Measurements from ENCODE around the gene CHST8. TPM values are rescaled to one million over a fixed set of nuclear protein-coding genes. Genes with fewer than 3 reads are reported as not detected.

CHST8 gene
- total RNA-seq, 2 donors from 2014 or later, result 2.7 TPM; not detected in 1

- no peak for ATAC-seq
These were observed 19.0 kb downstream of the CHST8 start for GRCh38 chr19:33640773-33641172.

GRCh38 chr19:33641261-33641660, 19.5 kb downstream of the CHST8 start:
- peaks cover 53% of the 10 kb centered on the region for H3K27me3 Mint-ChIP-seq
- H3K9me3 ChIP-seq (ENCODE audit: control insufficient read depth, low read length, poor library complexity, severe bottlenecking), result no peaks in the 10 kb centered on the region
- ATAC-seq (no peak), DNase-seq (no peak)
- H3K4me3 Mint-ChIP-seq, result no peak overlapping the region
- peaks cover 6% of the 10 kb centered on the region for H3K4me1 Mint-ChIP-seq
- peaks cover 2% of the 10 kb centered on the region for H3K36me3 Mint-ChIP-seq (ENCODE audit: low read depth)
- H3K27ac Mint-ChIP-seq, result no peak overlapping the region

More at GRCh38 chr19:33640773-33641172, 19.0 kb downstream of the CHST8 start:
- Mint-ChIP-seq H3K4me3 (no peak overlapping the region), H3K27me3 (peaks cover 53% of the 10 kb centered on the region), H3K27ac (no peak overlapping the region), H3K4me1 (peaks cover 6% of the 10 kb centered on the region), H3K36me3 (ENCODE audit: low read depth) (peaks cover 2% of the 10 kb centered on the region)
- no peak for DNase-seq
- H3K9me3 ChIP-seq (ENCODE audit: control insufficient read depth, low read length, poor library complexity, severe bottlenecking), result no peaks in the 10 kb centered on the region

- no peaks in the 10 kb centered on the region for H3K9me3 ChIP-seq (ENCODE audit: control insufficient read depth, low read length, poor library complexity, severe bottlenecking)
- Mint-ChIP-seq H3K36me3 (ENCODE audit: low read depth) (peaks cover 2% of the 10 kb centered on the region), H3K27ac (no peak overlapping the region), H3K27me3 (peaks cover 53% of the 10 kb centered on the region), H3K4me3 (no peak overlapping the region), H3K4me1 (peaks cover 6% of the 10 kb centered on the region)
- DNase-seq (no peak), ATAC-seq (no peak)
These were observed 20.3 kb downstream of the CHST8 start for GRCh38 chr19:33641956-33642498.

GRCh38 chr19:33644284-33644836, 22.6 kb downstream of the CHST8 start:
- ATAC-seq (no peak), DNase-seq (no peak)
- Mint-ChIP-seq H3K4me3 (no peak overlapping the region), H3K4me1 (peaks cover 2% of the 10 kb centered on the region), H3K36me3 (ENCODE audit: low read depth) (peaks cover 1% of the 10 kb centered on the region), H3K27ac (no peak overlapping the region), H3K27me3 (peaks cover 38% of the 10 kb centered on the region)
- H3K9me3 ChIP-seq (ENCODE audit: control insufficient read depth, low read length, poor library complexity, severe bottlenecking), result no peaks in the 10 kb centered on the region

- DNase-seq (no peak), ATAC-seq (no peak)
- Mint-ChIP-seq H3K27me3 (peaks cover 21% of the 10 kb centered on the region), H3K27ac (no peak overlapping the region), H3K4me3 (no peak overlapping the region), H3K36me3 (ENCODE audit: low read depth) (no peaks in the 10 kb centered on the region), H3K4me1 (no peaks in the 10 kb centered on the region)
- no peaks in the 10 kb centered on the region for H3K9me3 ChIP-seq (ENCODE audit: control insufficient read depth, low read length, poor library complexity, severe bottlenecking)
These were observed 24.6 kb downstream of the CHST8 start for GRCh38 chr19:33646306-33646705.

GRCh38 chr19:33647146-33647545, 25.4 kb downstream of the CHST8 start:
- peaks cover 18% of the 10 kb centered on the region for H3K27me3 Mint-ChIP-seq
- no peak for DNase-seq
- ATAC-seq, result no peak
- H3K4me1 Mint-ChIP-seq, result no peaks in the 10 kb centered on the region
- H3K9me3 ChIP-seq (ENCODE audit: control insufficient read depth, low read length, poor library complexity, severe bottlenecking), result no peaks in the 10 kb centered on the region
- no peak overlapping the region for H3K4me3 Mint-ChIP-seq
- no peaks in the 10 kb centered on the region for H3K36me3 Mint-ChIP-seq (ENCODE audit: low read depth)
- no peak overlapping the region for H3K27ac Mint-ChIP-seq

- no peaks in the 10 kb centered on the region for H3K36me3 Mint-ChIP-seq (ENCODE audit: low read depth)
- ATAC-seq, result no peak
- H3K4me3 Mint-ChIP-seq, result no peak overlapping the region
- H3K27me3 Mint-ChIP-seq, result peaks cover 8% of the 10 kb centered on the region
- no peak overlapping the region for H3K27ac Mint-ChIP-seq
- no peak for DNase-seq
- no peaks in the 10 kb centered on the region for H3K4me1 Mint-ChIP-seq
- H3K9me3 ChIP-seq (ENCODE audit: control insufficient read depth, low read length, poor library complexity, severe bottlenecking), result no peaks in the 10 kb centered on the region
These were observed 28.0 kb downstream of the CHST8 start for GRCh38 chr19:33649627-33650305.

- Mint-ChIP-seq H3K36me3 (ENCODE audit: low read depth) (no peaks in the 10 kb centered on the region), H3K4me3 (no peak overlapping the region), H3K27ac (no peak overlapping the region), H3K27me3 (peaks cover 20% of the 10 kb centered on the region), H3K4me1 (no peaks in the 10 kb centered on the region)
- no peaks in the 10 kb centered on the region for H3K9me3 ChIP-seq (ENCODE audit: control insufficient read depth, low read length, poor library complexity, severe bottlenecking)
- ATAC-seq (no peak), DNase-seq (no peak)
These were observed 31.9 kb downstream of the CHST8 start for GRCh38 chr19:33653684-33654083.

GRCh38 chr19:33654840-33655508, 33.2 kb downstream of the CHST8 start:
- no peaks in the 10 kb centered on the region for H3K4me1 Mint-ChIP-seq
- no peak for DNase-seq
- peak overlapping the region; percentile 15 for H3K4me3 Mint-ChIP-seq
- no peak overlapping the region for H3K27ac Mint-ChIP-seq
- no peaks in the 10 kb centered on the region for H3K9me3 ChIP-seq (ENCODE audit: control insufficient read depth, low read length, poor library complexity, severe bottlenecking)
- no peak for ATAC-seq
- no peaks in the 10 kb centered on the region for H3K36me3 Mint-ChIP-seq (ENCODE audit: low read depth)
- H3K27me3 Mint-ChIP-seq, result peaks cover 26% of the 10 kb centered on the region

GRCh38 chr19:33659835-33660234, 38.1 kb downstream of the CHST8 start:
- H3K27ac Mint-ChIP-seq, result no peak overlapping the region
- H3K4me1 Mint-ChIP-seq, result no peaks in the 10 kb centered on the region
- no peaks in the 10 kb centered on the region for H3K9me3 ChIP-seq (ENCODE audit: control insufficient read depth, low read length, poor library complexity, severe bottlenecking)
- no peak for DNase-seq
- H3K4me3 Mint-ChIP-seq, result no peak overlapping the region
- peaks cover 48% of the 10 kb centered on the region for H3K27me3 Mint-ChIP-seq
- no peak for ATAC-seq
- H3K36me3 Mint-ChIP-seq (ENCODE audit: low read depth), result no peaks in the 10 kb centered on the region

- no peak for ATAC-seq
- no peaks in the 10 kb centered on the region for H3K36me3 Mint-ChIP-seq (ENCODE audit: low read depth)
These were observed 38.8 kb downstream of the CHST8 start for GRCh38 chr19:33660410-33661124.

GRCh38 chr19:33661336-33661735, 39.6 kb downstream of the CHST8 start:
- no peak overlapping the region for H3K4me3 Mint-ChIP-seq
- ATAC-seq (no peak), DNase-seq (no peak)
- no peaks in the 10 kb centered on the region for H3K9me3 ChIP-seq (ENCODE audit: control insufficient read depth, low read length, poor library complexity, severe bottlenecking)
- peaks cover 55% of the 10 kb centered on the region for H3K27me3 Mint-ChIP-seq
- H3K4me1 Mint-ChIP-seq, result no peaks in the 10 kb centered on the region
- no peak overlapping the region for H3K27ac Mint-ChIP-seq
- no peaks in the 10 kb centered on the region for H3K36me3 Mint-ChIP-seq (ENCODE audit: low read depth)

More at GRCh38 chr19:33660410-33661124, 38.8 kb downstream of the CHST8 start:
- Mint-ChIP-seq H3K27me3 (peaks cover 51% of the 10 kb centered on the region), H3K27ac (no peak overlapping the region), H3K4me3 (no peak overlapping the region), H3K4me1 (no peaks in the 10 kb centered on the region)
- no peaks in the 10 kb centered on the region for H3K9me3 ChIP-seq (ENCODE audit: control insufficient read depth, low read length, poor library complexity, severe bottlenecking)
- no peak for DNase-seq

Measured in T-helper 17 cell (primary cell).